IMR-90 (cell line): ENCODE measurements around the gene CCDC88C. TPM values are rescaled to one million over a fixed set of nuclear protein-coding genes. Genes with fewer than 3 reads are reported as not detected.

Experiments used
- ATAC-seq: fragments of 200-7000 bp; cut with Tn5 transposase; 2 replicates; pipeline ENCODE4 v1.9.1; 2020; ENCODE audit warnings: low read depth, mild to moderate bottlenecking, moderate library complexity
- BruUV-seq: library from RNA; stranded (reverse); fragments of 400-500 nt; replicated peaks from 2 replicates; lab custom pipeline; 2021; lab: Mats Ljungman, UMichigan
- CTCF ChIA-PET: fragments of 300-600 bp; formaldehyde crosslinking; extraction: SDS; loops from one replicate; lab custom pipeline; 2021; ENCODE audit warnings: antibody characterized with exemption; lab: Yijun Ruan, JAX
- POLR2A ChIA-PET: fragments of 300-600 bp; sonication (Branson Sonifier 250); formaldehyde crosslinking; loops from one replicate; lab custom pipeline; 2022; ENCODE audit warnings: antibody characterized with exemption; ENCODE audit not compliant: unreplicated experiment; lab: Charles Lee
- DNase-seq: peaks from one replicate; pipeline ENCODE4 v3.0.0; 2013
- H2AFZ ChIP-seq: replicated peaks from 2 replicates; pipeline ENCODE3; 2013; ENCODE audit warnings: low read length, mild to moderate bottlenecking; ENCODE audit not compliant: poor library complexity
- H2AK5ac ChIP-seq: 2 replicates; pipeline ENCODE4 v1.6.1; 2013; ENCODE audit warnings: low read depth, low read length, inconsistent platforms
- H2AK9ac ChIP-seq: replicated peaks from 2 replicates; pipeline ENCODE3; 2013; ENCODE audit warnings: mild to moderate bottlenecking, low read depth, low read length, moderate library complexity; ENCODE audit not compliant: poor library complexity
- H2BK120ac ChIP-seq: 2 replicates; pipeline ENCODE4 v1.6.1; 2013; ENCODE audit warnings: low read depth, low read length, inconsistent platforms
- H2BK15ac ChIP-seq: 3 replicates; pipeline ENCODE4 v1.6.1; 2013; ENCODE audit warnings: low read depth, low read length, inconsistent platforms
- H2BK20ac ChIP-seq: 2 replicates; pipeline ENCODE4 v1.6.1; 2013; ENCODE audit warnings: low read depth, mild to moderate bottlenecking, inconsistent platforms, low read length, moderate library complexity
- H2BK5ac ChIP-seq: 2 replicates; pipeline ENCODE4 v1.6.1; 2013; ENCODE audit warnings: mild to moderate bottlenecking, low read depth, low read length, inconsistent platforms; ENCODE audit not compliant: poor library complexity, severe bottlenecking
- H3K14ac ChIP-seq: replicated peaks from 2 replicates; pipeline ENCODE4 v1.6.1; 2013; ENCODE audit warnings: low read depth, low read length, inconsistent platforms
- H3K18ac ChIP-seq: 2 replicates; pipeline ENCODE4 v1.6.1; 2013; ENCODE audit warnings: low read depth, low read length, control low read depth
- H3K23ac ChIP-seq: 2 replicates; pipeline ENCODE4 v1.6.1; 2013; ENCODE audit warnings: low read depth, low read length, inconsistent platforms
- H3K27ac ChIP-seq: 2 replicates; pipeline ENCODE4 v1.5.1; 2013; ENCODE audit warnings: mild to moderate bottlenecking, control low read depth, low read length; ENCODE audit not compliant: insufficient read depth
- H3K27me3 ChIP-seq: 2 replicates; pipeline ENCODE4 v1.6.1; 2013; ENCODE audit warnings: low read length; ENCODE audit not compliant: control insufficient read depth, insufficient read depth
- H3K36me3 ChIP-seq: 2 replicates; pipeline ENCODE4 v1.6.1; 2013; ENCODE audit warnings: low read length, mixed read lengths; ENCODE audit not compliant: control insufficient read depth, insufficient read depth
- H3K4ac ChIP-seq: 2 replicates; pipeline ENCODE4 v1.6.1; 2013; ENCODE audit warnings: low read depth, low read length, inconsistent platforms
- H3K4me1 ChIP-seq: 2 replicates; pipeline ENCODE4 v1.6.1; 2013; ENCODE audit warnings: low read length, mixed read lengths; ENCODE audit not compliant: control insufficient read depth, insufficient read depth
- H3K4me2 ChIP-seq: 2 replicates; pipeline ENCODE4 v1.6.1; 2013; ENCODE audit warnings: low read depth, mild to moderate bottlenecking, control low read depth, low read length, moderate library complexity
- H3K4me3 ChIP-seq: 2 replicates; pipeline ENCODE4 v1.5.1; 2013; ENCODE audit warnings: low read depth, mild to moderate bottlenecking, control low read depth, low read length, moderate library complexity; ENCODE audit not compliant: insufficient read depth
- H3K56ac ChIP-seq: 2 replicates; pipeline ENCODE4 v1.6.1; 2013; ENCODE audit warnings: low read length, inconsistent platforms; ENCODE audit not compliant: insufficient read depth; ENCODE audit errors: extremely low read depth
- H3K79me1 ChIP-seq, 2 experiments: 2 replicates each; pipeline ENCODE4 v1.6.1; 2013; ENCODE audit warnings: low read length in 2 of 2, inconsistent platforms in 1 of 2, low read depth in 1 of 2
- H3K9ac ChIP-seq: 2 replicates; pipeline ENCODE4 v1.6.1; 2013; ENCODE audit warnings: low read depth, low read length, control low read depth
- H3K9me1 ChIP-seq: 2 replicates; pipeline ENCODE4 v1.6.1; 2013; ENCODE audit warnings: low read length, inconsistent platforms; ENCODE audit not compliant: insufficient read depth
- H3K9me3 ChIP-seq: 2 replicates; pipeline ENCODE4 v1.6.1; 2013; ENCODE audit warnings: low read length; ENCODE audit not compliant: control insufficient read depth, insufficient read depth
- H4K20me1 ChIP-seq: 2 replicates; pipeline ENCODE4 v1.6.1; 2013; ENCODE audit warnings: low read length, inconsistent platforms; ENCODE audit not compliant: insufficient read depth
- H4K5ac ChIP-seq: 2 replicates; pipeline ENCODE4 v1.6.1; 2013; ENCODE audit warnings: mild to moderate bottlenecking, low read depth, low read length, control low read depth
- H4K8ac ChIP-seq, 2 experiments: 2 replicates each; pipeline ENCODE4 v1.6.1; 2013; ENCODE audit warnings: low read depth in 2 of 2, low read length in 2 of 2, control low read depth in 1 of 2, inconsistent platforms in 1 of 2
- H4K91ac ChIP-seq: 2 replicates; pipeline ENCODE4 v1.6.1; 2013; ENCODE audit warnings: low read depth, low read length, inconsistent platforms; ENCODE audit not compliant: insufficient read depth
- BHLHE40 ChIP-seq: fragments of 150-350 bp; IDR thresholded peaks from 2 replicates; pipeline ENCODE4 v1.6.1; 2016; ENCODE audit warnings: mild to moderate bottlenecking, low read depth, low read length
- CEBPB ChIP-seq: IDR thresholded peaks from 2 replicates; pipeline ENCODE4 v1.6.1; 2012; ENCODE audit warnings: low read depth, low read length, improper control_type of control experiment
- CHD1 ChIP-seq: IDR thresholded peaks from 2 replicates; pipeline ENCODE4 v1.6.1; 2012; ENCODE audit warnings: low read depth, low read length, improper control_type of control experiment
- CTCF ChIP-seq: conservative IDR thresholded peaks from 2 replicates; pipeline ENCODE4 v1.5.1; 2012; ENCODE audit warnings: mild to moderate bottlenecking, low read depth, low read length, improper control_type of control experiment
- ELK1 ChIP-seq: fragments of 150-350 bp; IDR thresholded peaks from 2 replicates; pipeline ENCODE4 v1.6.1; 2016; ENCODE audit warnings: low read depth, mild to moderate bottlenecking, low read length, moderate library complexity, borderline replicate concordance
- FOS ChIP-seq: fragments of 150-350 bp; IDR thresholded peaks from 2 replicates; pipeline ENCODE4 v1.6.1; 2016; ENCODE audit warnings: low read depth, low read length
- MAZ ChIP-seq: IDR thresholded peaks from 2 replicates; pipeline ENCODE4 v1.6.1; 2012; ENCODE audit warnings: low read depth, mild to moderate bottlenecking, low read length, improper control_type of control experiment, moderate library complexity, borderline replicate concordance
- MXI1 ChIP-seq: IDR thresholded peaks from 2 replicates; pipeline ENCODE4 v1.6.1; 2012; ENCODE audit warnings: low read depth, mild to moderate bottlenecking, low read length, moderate library complexity, borderline replicate concordance
- NFE2L2 ChIP-seq: fragments of 150-350 bp; IDR thresholded peaks from 2 replicates; pipeline ENCODE4 v1.6.1; 2016; ENCODE audit warnings: low read depth, mild to moderate bottlenecking, low read length
- POLR2A ChIP-seq: IDR thresholded peaks from 2 replicates; pipeline ENCODE4 v1.6.1; 2012; ENCODE audit warnings: mild to moderate bottlenecking, low read depth, low read length
- RAD21 ChIP-seq: IDR thresholded peaks from 2 replicates; pipeline ENCODE4 v1.6.1; 2012; ENCODE audit warnings: low read length, improper control_type of control experiment
- RCOR1 ChIP-seq: IDR thresholded peaks from 2 replicates; pipeline ENCODE4 v1.6.1; 2012; ENCODE audit warnings: mild to moderate bottlenecking, low read length, improper control_type of control experiment; ENCODE audit not compliant: insufficient replicate concordance
- SMC3 ChIP-seq: fragments of 150-350 bp; IDR thresholded peaks from 2 replicates; pipeline ENCODE4 v1.6.1; 2016; ENCODE audit warnings: low read depth, mild to moderate bottlenecking, antibody characterized with exemption, low read length, moderate library complexity
- USF2 ChIP-seq: fragments of 150-350 bp; IDR thresholded peaks from 2 replicates; pipeline ENCODE4 v1.6.1; 2017; ENCODE audit warnings: mild to moderate bottlenecking, antibody characterized with exemption, low read length, low read depth
- WGBS, 2 experiments: methylation state at CpG; one replicate each; pipeline versions ENCODE4 v1.1.5 to v1.1.7; 2013; ENCODE audit warnings: missing lambda C conversion rate in 2 of 2; ENCODE audit not compliant: insufficient read length in 1 of 2; ENCODE audit errors: extremely low coverage in 2 of 2; 5-methylcytosine and 5-hydroxymethylcytosine counted together
- dilution Hi-C: fragments of 300-500 bp; cut with HindIII; formaldehyde crosslinking; loops from one replicate; pipeline ENCODE4 v1.14.3; 2018; ENCODE audit warnings: low sequenced_read_pairs; ENCODE audit not compliant: unreplicated experiment
- in situ Hi-C: fragments of 300-500 bp; cut with MboI; formaldehyde crosslinking; loops from 3 replicates; pipeline ENCODE4 v1.14.3; 2019; ENCODE audit warnings: low sequenced_read_pairs, inconsistent platforms, mixed read lengths
- intact Hi-C: fragments of 100-400 bp; cut with micrococcal nuclease; formaldehyde crosslinking; loops from 2 replicates; pipeline ENCODE4 v1.10.0; 2022
- polyA plus RNA-seq, 3 experiments: library from polyadenylated mRNA; depleted of rRNA; stranded (reverse); fragments of >200 nt; gene quantifications; 2 replicates each; pipeline ENCODE4 v1.2.3, GENCODE V29; 2012; ENCODE audit warnings: low replicate concordance in 1 of 3
- total RNA-seq: library from RNA; depleted of rRNA; stranded (reverse); fragments of >200 nt; gene quantifications from 2 replicates; pipeline ENCODE4 v1.2.3, GENCODE V29; 2012

CCDC88C gene
- total and polyA plus RNA-seq, 2 of the 4 experiments (the other 2 are of a cell fraction), result 0.17 to 0.18 TPM

- H3K79me1 ChIP-seq, result no peaks in the 10 kb centered on the region
- intact Hi-C loops, result no loop called here
- no peak overlapping the region for H3K9ac ChIP-seq
- no peak overlapping the region for H4K5ac ChIP-seq
- DNase-seq, result no peak
- no TSS peak for BruUV-seq
- ChIA-PET CTCF (no interaction called here), POLR2A (no interaction called here)
- H3K36me3 ChIP-seq, result no peaks in the 10 kb centered on the region
- no peaks in the 10 kb centered on the region for H3K4me1 ChIP-seq
- no peak overlapping the region for H4K91ac ChIP-seq
- H3K4me3 ChIP-seq, result no peak overlapping the region
- peaks cover 10% of the 10 kb centered on the region; the same call in 1 of the 2 replicates for H3K27me3 ChIP-seq
- H2AFZ ChIP-seq, result no peak overlapping the region
- no peak for TF ChIP-seq ELK1
- TF ChIP-seq CEBPB, result no peak
- no peak for TF ChIP-seq RAD21
- TF ChIP-seq SMC3, result no peak
- TF ChIP-seq FOS, result no peak
- no peak for TF ChIP-seq MXI1
- TF ChIP-seq POLR2A, result no peak
- TF ChIP-seq RCOR1, result no peak
- no peak for TF ChIP-seq NFE2L2
- TF ChIP-seq MAZ, result no peak
- no peak for TF ChIP-seq CTCF
- no peak for TF ChIP-seq BHLHE40
- no peak for TF ChIP-seq USF2
- TF ChIP-seq CHD1, result no peak
- H2BK20ac ChIP-seq, result no peak overlapping the region
- H2BK5ac ChIP-seq, result no peak overlapping the region
- no peak overlapping the region for H2AK9ac ChIP-seq
- no peak overlapping the region for H3K27ac ChIP-seq
- no peak for ATAC-seq
- H3K4ac ChIP-seq, result no peak overlapping the region
- H3K23ac ChIP-seq, result no peak overlapping the region
- no peak overlapping the region for H3K14ac ChIP-seq
- dilution Hi-C loops, result no loop called here
- H3K18ac ChIP-seq, result no peak overlapping the region
- H3K56ac ChIP-seq, result no peak overlapping the region
- in situ Hi-C loops, result no loop called here
- H3K9me1 ChIP-seq, result no peaks in the 10 kb centered on the region
- 51% methylated on average over 5 of the region's 15 CpGs; no CpG with 5 or more reads in 1 of the 2 experiments for WGBS, 2 experiments
- H4K8ac ChIP-seq, result no peak overlapping the region
- no peak overlapping the region for H2AK5ac ChIP-seq
- H4K20me1 ChIP-seq, result no peaks in the 10 kb centered on the region
- no peak overlapping the region for H2BK120ac ChIP-seq
- H3K4me2 ChIP-seq, result no peak overlapping the region
- no peak overlapping the region for H2BK15ac ChIP-seq
- no peaks in the 10 kb centered on the region for H3K9me3 ChIP-seq
These were observed 39.6 kb downstream of the CCDC88C start for GRCh38 chr14:91377700-91378652.
